ENCODE data around the gene MASP1.

MASP1 gene

GRCh38 chr3:187267306-187267705, 24.2 kb downstream of the MASP1 start:
- TF ChIP-seq TCF12 (IDR thresholded peaks at IDR 0.05; ENCODE audit: low read depth), result no peak

- TF ChIP-seq MAX (IDR thresholded peaks at IDR 0.05) (no peak), USF1 (IDR thresholded peaks at IDR 0.05) (no peak), ZBTB7A (IDR thresholded peaks at IDR 0.05; ENCODE audit: low read depth) (no peak), REST (IDR thresholded peaks at IDR 0.05; ENCODE audit: low read depth) (no peak), TCF12 (IDR thresholded peaks at IDR 0.05; ENCODE audit: low read depth) (no peak), FOXM1 (IDR thresholded peaks at IDR 0.05; ENCODE audit: borderline replicate concordance, low read depth) (no peak), EP300 (IDR thresholded peaks at IDR 0.05; ENCODE audit: borderline replicate concordance) (no peak), TEAD4 (IDR thresholded peaks at IDR 0.05) (no peak), RAD21 (IDR thresholded peaks at IDR 0.05; ENCODE audit: low read depth) (no peak), NFIC (IDR thresholded peaks at IDR 0.05) (no peak), CREB1 (IDR thresholded peaks at IDR 0.05; ENCODE audit: low read depth) (no peak)
These were observed 24.8 kb downstream of the MASP1 start for GRCh38 chr3:187266691-187267090.

GRCh38 chr3:187265461-187265955, 26.0 kb downstream of the MASP1 start:
- TF ChIP-seq CREB1 (IDR thresholded peaks at IDR 0.05; ENCODE audit: low read depth), result no peak
- TF ChIP-seq EP300 (IDR thresholded peaks at IDR 0.05; ENCODE audit: borderline replicate concordance), result no peak

GRCh38 chr3:187264911-187265310, 26.6 kb downstream of the MASP1 start:
- TF ChIP-seq TCF12 (IDR thresholded peaks at IDR 0.05; ENCODE audit: low read depth) (no peak), TAF1 (IDR thresholded peaks at IDR 0.05; ENCODE audit: low read depth) (no peak), TEAD4 (IDR thresholded peaks at IDR 0.05) (no peak), RAD21 (IDR thresholded peaks at IDR 0.05; ENCODE audit: low read depth) (no peak), MAX (IDR thresholded peaks at IDR 0.05) (no peak), FOXM1 (IDR thresholded peaks at IDR 0.05; ENCODE audit: borderline replicate concordance, low read depth) (no peak), USF1 (IDR thresholded peaks at IDR 0.05) (no peak), CREB1 (IDR thresholded peaks at IDR 0.05; ENCODE audit: low read depth) (no peak), ZBTB7A (IDR thresholded peaks at IDR 0.05; ENCODE audit: low read depth) (no peak), REST (IDR thresholded peaks at IDR 0.05; ENCODE audit: low read depth) (no peak), EP300 (IDR thresholded peaks at IDR 0.05; ENCODE audit: borderline replicate concordance) (no peak), YY1 (IDR thresholded peaks at IDR 0.05; ENCODE audit: low read depth) (no peak), EGR1 (IDR thresholded peaks at IDR 0.05) (no peak), CEBPB (IDR thresholded peaks at IDR 0.05) (no peak), NFIC (IDR thresholded peaks at IDR 0.05) (no peak)

GRCh38 chr3:187264021-187264420, 27.5 kb downstream of the MASP1 start:
- TF ChIP-seq TAF1 (IDR thresholded peaks at IDR 0.05; ENCODE audit: low read depth) (no peak), MAX (IDR thresholded peaks at IDR 0.05) (no peak), TEAD4 (IDR thresholded peaks at IDR 0.05) (no peak), FOXM1 (IDR thresholded peaks at IDR 0.05; ENCODE audit: borderline replicate concordance, low read depth) (no peak), NFIC (IDR thresholded peaks at IDR 0.05) (no peak), ZBTB7A (IDR thresholded peaks at IDR 0.05; ENCODE audit: low read depth) (no peak), TCF12 (IDR thresholded peaks at IDR 0.05; ENCODE audit: low read depth) (no peak), CREB1 (IDR thresholded peaks at IDR 0.05; ENCODE audit: low read depth) (no peak), USF1 (IDR thresholded peaks at IDR 0.05) (no peak), YY1 (IDR thresholded peaks at IDR 0.05; ENCODE audit: low read depth) (no peak), RAD21 (IDR thresholded peaks at IDR 0.05; ENCODE audit: low read depth) (no peak)

GRCh38 chr3:187263270-187263669, 28.3 kb downstream of the MASP1 start:
- TF ChIP-seq ZBTB7A (IDR thresholded peaks at IDR 0.05; ENCODE audit: low read depth) (no peak), TEAD4 (IDR thresholded peaks at IDR 0.05) (no peak), MAX (IDR thresholded peaks at IDR 0.05) (no peak), EGR1 (IDR thresholded peaks at IDR 0.05) (no peak)
